Endothelial cell (in vitro differentiated cells): ENCODE results near the gene LRRC8B. TPM values are rescaled to one million over a fixed set of nuclear protein-coding genes. Genes with fewer than 3 reads are reported as not detected.

Experiments
- DNase-seq: peaks from one replicate; pipeline ENCODE4 v3.0.0; 2021; ENCODE audit warnings: low spot score
- H3K27ac Mint-ChIP-seq: one replicate; pipeline ENCODE4 v1.8.0; 2021; ENCODE audit warnings: mixed read lengths, inconsistent platforms; ENCODE audit not compliant: unreplicated experiment
- H3K27me3 Mint-ChIP-seq: one replicate; pipeline ENCODE4 v1.8.0; 2021; ENCODE audit warnings: mild to moderate bottlenecking, moderate library complexity, mixed read lengths, inconsistent platforms; ENCODE audit not compliant: unreplicated experiment
- H3K36me3 Mint-ChIP-seq: one replicate; pipeline ENCODE4 v1.8.0; 2021; ENCODE audit warnings: mild to moderate bottlenecking, low read depth, mixed read lengths, inconsistent platforms; ENCODE audit not compliant: unreplicated experiment
- H3K4me1 Mint-ChIP-seq: one replicate; pipeline ENCODE4 v1.8.0; 2021; ENCODE audit warnings: mild to moderate bottlenecking, mixed read lengths, inconsistent platforms; ENCODE audit not compliant: unreplicated experiment
- H3K4me3 Mint-ChIP-seq: one replicate; pipeline ENCODE4 v1.8.0; 2021; ENCODE audit warnings: mild to moderate bottlenecking, mixed read lengths, inconsistent platforms; ENCODE audit not compliant: unreplicated experiment
- H3K9me3 Mint-ChIP-seq: one replicate; pipeline ENCODE4 v1.8.0; 2021; ENCODE audit warnings: mixed read lengths, inconsistent platforms; ENCODE audit not compliant: unreplicated experiment
- CTCF ChIP-seq: fragments of 200-600 bp; sonication (generic); IDR thresholded peaks from one replicate; pipeline ENCODE4 v1.5.0; 2021; ENCODE audit warnings: antibody characterized with exemption; ENCODE audit not compliant: unreplicated experiment
- total RNA-seq: library from RNA; stranded (reverse); fragmentation: NEBNext Ultra II Directional; extraction: Animal tissue kit (Norgen Biotek cat#: 25700); gene quantifications from one replicate; pipeline ENCODE4 v1.2.1, GENCODE V29; 2021; ENCODE audit not compliant: unreplicated experiment

The LRRC8B gene
- total RNA-seq, 1 donor from 2014 or later: 14.5 TPM

- Mint-ChIP-seq H3K9me3 (no peaks in the 10 kb centered on the region), H3K27me3 (no peaks in the 10 kb centered on the region), H3K27ac (peak overlapping the region; percentile 70), H3K4me1 (peaks cover 17% of the 10 kb centered on the region), H3K4me3 (peak overlapping the region; percentile 57), H3K36me3 (peaks cover 3% of the 10 kb centered on the region)
- no peak for DNase-seq
- no peak for TF ChIP-seq CTCF
Measured at GRCh38 chr1:89610457-89611011, 85.9 kb downstream of the LRRC8B start.

- Mint-ChIP-seq H3K4me1 (peaks cover 17% of the 10 kb centered on the region), H3K27ac (no peak overlapping the region), H3K36me3 (peaks cover 3% of the 10 kb centered on the region), H3K27me3 (no peaks in the 10 kb centered on the region), H3K4me3 (no peak overlapping the region), H3K9me3 (no peaks in the 10 kb centered on the region)
- TF ChIP-seq CTCF: no peak
- DNase-seq: no peak
Measured at GRCh38 chr1:89611721-89612120, 87.1 kb downstream of the LRRC8B start.

GRCh38 chr1:89613928-89614327, 89.3 kb downstream of the LRRC8B start:
- DNase-seq: no peak
- no peaks in the 10 kb centered on the region for H3K9me3 Mint-ChIP-seq
- peaks cover 10% of the 10 kb centered on the region for H3K36me3 Mint-ChIP-seq
- no peak overlapping the region for H3K4me3 Mint-ChIP-seq
- no peak for TF ChIP-seq CTCF
- H3K27ac Mint-ChIP-seq: no peak overlapping the region
- no peaks in the 10 kb centered on the region for H3K27me3 Mint-ChIP-seq
- peaks cover 3% of the 10 kb centered on the region for H3K4me1 Mint-ChIP-seq

- no peaks in the 10 kb centered on the region for H3K27me3 Mint-ChIP-seq
- DNase-seq: peak; percentile 30
- no peaks in the 10 kb centered on the region for H3K4me1 Mint-ChIP-seq
- H3K27ac Mint-ChIP-seq: no peak overlapping the region
- peaks cover 7% of the 10 kb centered on the region for H3K36me3 Mint-ChIP-seq
- TF ChIP-seq CTCF: no peak
- H3K9me3 Mint-ChIP-seq: no peaks in the 10 kb centered on the region
- no peak overlapping the region for H3K4me3 Mint-ChIP-seq
Measured at GRCh38 chr1:89615676-89616598, 91.3 kb downstream of the LRRC8B start.
